PC-9 (cell line): ENCODE measurements around the gene TTC27. TPM values are rescaled to one million over a fixed set of nuclear protein-coding genes. Genes with fewer than 3 reads are reported as not detected.
"Not testable (repeated sequence)": the region's sequence is repeated elsewhere in the genome, so short reads cannot be mapped to it uniquely, and the experiment has no call there.

Source experiments
- BruUV-seq: library from RNA; stranded (reverse); fragments of 400-500 nt; replicated peaks from 2 replicates; lab custom pipeline; 2021; lab: Mats Ljungman, UMichigan
- CTCF ChIA-PET: fragments of 300-600 bp; sonication (Branson Sonifier 250); formaldehyde crosslinking; loops from one replicate; lab custom pipeline; 2022; ENCODE audit warnings: antibody characterized with exemption; lab: Charles Lee
- POLR2A ChIA-PET: fragments of 300-600 bp; sonication (Branson Sonifier 250); formaldehyde crosslinking; loops from one replicate; lab custom pipeline; 2022; ENCODE audit warnings: antibody characterized with exemption; ENCODE audit not compliant: unreplicated experiment; lab: Charles Lee
- DNase-seq, 2 experiments: peaks; one replicate each; pipeline versions ENCODE4 v3.0.0 to v3.0.0-alpha.2; 2015 to 2022; ENCODE audit warnings: mixed read lengths in 1 of 2
- H2AFZ ChIP-seq: fragments of 200-600 bp; sonication (generic); 2 replicates; pipeline ENCODE4 v1.8.1; 2017; ENCODE audit warnings: antibody characterized with exemption
- H3F3A ChIP-seq: fragments of 200-600 bp; sonication (generic); 2 replicates; pipeline ENCODE4 v1.8.1; 2017; ENCODE audit warnings: antibody characterized with exemption, mild to moderate bottlenecking, low read depth; ENCODE audit not compliant: insufficient read depth
- H3K27ac ChIP-seq: fragments of 200-600 bp; sonication (generic); 2 replicates; pipeline ENCODE4 v1.6.1; 2016; ENCODE audit warnings: mixed run types
- H3K27me3 ChIP-seq: fragments of 200-600 bp; sonication (generic); 2 replicates; pipeline ENCODE4 v1.6.1; 2016; ENCODE audit warnings: low read depth, mixed run types; ENCODE audit not compliant: insufficient read depth
- H3K36me3 ChIP-seq: fragments of 200-600 bp; sonication (generic); 2 replicates; pipeline ENCODE4 v1.6.1; 2016; ENCODE audit warnings: low read depth, mixed run types
- H3K4me1 ChIP-seq: fragments of 200-600 bp; sonication (generic); replicated peaks from 2 replicates; pipeline ENCODE4 v1.6.1; 2016; ENCODE audit warnings: mixed run types; ENCODE audit not compliant: insufficient read depth
- H3K4me2 ChIP-seq: fragments of 200-600 bp; sonication (generic); 2 replicates; pipeline ENCODE4 v1.6.1; 2017; ENCODE audit warnings: mixed run types
- H3K4me3 ChIP-seq: fragments of 200-600 bp; sonication (generic); 2 replicates; pipeline ENCODE4 v1.6.1; 2016; ENCODE audit warnings: mixed run types
- H3K79me2 ChIP-seq: fragments of 200-600 bp; sonication (generic); 2 replicates; pipeline ENCODE4 v1.6.1; 2017; ENCODE audit warnings: low read depth, mixed run types
- H3K9me2 ChIP-seq: fragments of 200-600 bp; sonication (generic); 2 replicates; pipeline ENCODE4 v1.8.1; 2017; ENCODE audit warnings: mild to moderate bottlenecking; ENCODE audit not compliant: insufficient read depth
- H3K9me3 ChIP-seq: fragments of 200-600 bp; sonication (generic); 2 replicates; pipeline ENCODE4 v1.8.1; 2016; ENCODE audit warnings: low read depth; ENCODE audit not compliant: insufficient read depth
- H4K20me1 ChIP-seq: fragments of 200-600 bp; sonication (generic); 2 replicates; pipeline ENCODE4 v1.8.1; 2017; ENCODE audit not compliant: insufficient read depth
- CTCF ChIP-seq: fragments of 200-600 bp; sonication (generic); conservative IDR thresholded peaks from 2 replicates; pipeline ENCODE4 v1.6.1; 2017; ENCODE audit warnings: mixed run types, antibody characterized with exemption, mild to moderate bottlenecking, moderate library complexity
- EZH2 ChIP-seq: fragments of 200-600 bp; sonication (generic); IDR thresholded peaks from 2 replicates; pipeline ENCODE4 v1.8.0; 2017; ENCODE audit warnings: antibody characterized with exemption, low read depth
- intact Hi-C: fragments of 100-400 bp; cut with micrococcal nuclease; formaldehyde crosslinking; loops from one replicate; pipeline ENCODE4 v1.10.0; 2022; ENCODE audit not compliant: unreplicated experiment
- total RNA-seq: library from RNA; stranded (reverse); gene quantifications from 2 replicates; pipeline ENCODE4 v1.2.3, GENCODE V29; 2021

Gene TTC27
- total RNA-seq, 1 experiment from 2014 or later = 12.8 TPM

- no peak overlapping the region for H2AFZ ChIP-seq
- no peaks in the 10 kb centered on the region for H3K4me1 ChIP-seq
- TF ChIP-seq CTCF = no peak
- no peak for TF ChIP-seq EZH2
- H3K4me2 ChIP-seq = no peak overlapping the region
- no peaks in the 10 kb centered on the region; the same call in 1 of the 2 replicates for H3K9me3 ChIP-seq
- no peaks in the 10 kb centered on the region for H3K9me2 ChIP-seq
- no peaks in the 10 kb centered on the region for H3K36me3 ChIP-seq
- intact Hi-C loops = no loop called here
- DNase-seq = no peak
- ChIA-PET POLR2A (interaction anchor here (0.6 kb wide), 1 partner anchor 259 kb away, joined by 5 read pairs; no protein-coding TSS in a partner anchor), CTCF (no interaction called here)
- H3F3A ChIP-seq = no peaks in the 10 kb centered on the region
- no peak overlapping the region for H3K4me3 ChIP-seq
- H4K20me1 ChIP-seq = no peaks in the 10 kb centered on the region
- H3K27ac ChIP-seq = no peak overlapping the region
- no peaks in the 10 kb centered on the region for H3K79me2 ChIP-seq
- H3K27me3 ChIP-seq = no peaks in the 10 kb centered on the region
- no TSS peak for BruUV-seq
Measured at GRCh38 chr2:32841931-32842898, 214.4 kb downstream of the TTC27 start.

GRCh38 chr2:32843699-32844098 is 215.8 kb downstream of the TTC27 start:
- H3F3A ChIP-seq = no peaks in the 10 kb centered on the region
- no peaks in the 10 kb centered on the region for H3K9me2 ChIP-seq
- TF ChIP-seq CTCF (no peak), EZH2 (no peak)
- CTCF ChIA-PET = no interaction called here
- no peak overlapping the region for H3K4me3 ChIP-seq
- POLR2A ChIA-PET = no interaction called here
- BruUV-seq = no TSS peak
- no peak overlapping the region for H3K4me2 ChIP-seq
- H3K79me2 ChIP-seq = no peaks in the 10 kb centered on the region
- no peaks in the 10 kb centered on the region; the same call in 1 of the 2 replicates for H3K9me3 ChIP-seq
- H3K36me3 ChIP-seq = no peaks in the 10 kb centered on the region
- H3K27ac ChIP-seq = no peak overlapping the region
- no peaks in the 10 kb centered on the region for H3K27me3 ChIP-seq
- H2AFZ ChIP-seq = no peak overlapping the region
- DNase-seq = no peak
- H3K4me1 ChIP-seq = no peaks in the 10 kb centered on the region
- intact Hi-C loops = no loop called here
- no peaks in the 10 kb centered on the region for H4K20me1 ChIP-seq

GRCh38 chr2:32844253-32844652 is 216.4 kb downstream of the TTC27 start:
- Histone ChIP-seq H3K27me3 (no peaks in the 10 kb centered on the region), H3F3A (no peaks in the 10 kb centered on the region), H3K4me1 (no peaks in the 10 kb centered on the region), H4K20me1 (no peaks in the 10 kb centered on the region), H2AFZ (no peak overlapping the region), H3K9me2 (no peaks in the 10 kb centered on the region), H3K4me3 (no peak overlapping the region), H3K4me2 (no peak overlapping the region), H3K27ac (no peak overlapping the region), H3K9me3 (no peaks in the 10 kb centered on the region; the same call in 1 of the 2 replicates), H3K36me3 (no peaks in the 10 kb centered on the region), H3K79me2 (no peaks in the 10 kb centered on the region)
- TF ChIP-seq EZH2 (no peak), CTCF (no peak)
- no peak for DNase-seq
- intact Hi-C loops = no loop called here
- ChIA-PET POLR2A (no interaction called here), CTCF (no interaction called here)
- BruUV-seq = no TSS peak

GRCh38 chr2:32846274-32846673 is 218.4 kb downstream of the TTC27 start:
- intact Hi-C loops, H3K4me2 ChIP-seq, H3K9me2 ChIP-seq, H3K4me3 ChIP-seq, DNase-seq, H3K27me3 ChIP-seq, H3K27ac ChIP-seq, POLR2A ChIA-PET, H3K4me1 ChIP-seq, H3K9me3 ChIP-seq, H3F3A ChIP-seq, H3K79me2 ChIP-seq, H2AFZ ChIP-seq, H3K36me3 ChIP-seq, H4K20me1 ChIP-seq, BruUV-seq, CTCF ChIA-PET: not testable (repeated sequence)
